ENCODE data around the gene RTCA. TPM values are rescaled to one million over a fixed set of nuclear protein-coding genes. Genes with fewer than 3 reads are reported as not detected.

RTCA gene
- total RNA-seq, 1 experiment from 2014 or later, result 26.5 TPM

- Histone ChIP-seq H3K9me3 (ENCODE audit: control insufficient read depth in 1 of 2, insufficient read depth in 1 of 2, low read depth in 1 of 2, low read length in 2 of 2) (no peaks in the 10 kb centered on the region), H3K27ac (ENCODE audit: low read depth, low read length) (no peak overlapping the region), H3K27me3 (ENCODE audit: insufficient read depth, low read length) (no peaks in the 10 kb centered on the region), H3K9ac (ENCODE audit: low read length) (no peak overlapping the region), H2AFZ (ENCODE audit: low read depth, low read length, poor library complexity, severe bottlenecking) (no peak overlapping the region), H3K36me3 (ENCODE audit: control insufficient read depth in 1 of 2, insufficient read depth in 2 of 2, low read length in 2 of 2) (peaks cover 9 to 24% of the 10 kb centered on the region in 2 experiments), H4K20me1 (ENCODE audit: insufficient read depth) (no peaks in the 10 kb centered on the region), H3K4me3 (replicated peaks in 1 of 2; ENCODE audit: low read depth in 1 of 2, low read length in 2 of 2) (no peak overlapping the region), H3K4me1 (ENCODE audit: control insufficient read depth in 1 of 2, insufficient read depth in 2 of 2, low read length in 2 of 2) (no peaks in the 10 kb centered on the region), H3K79me2 (ENCODE audit: insufficient read depth, low read length) (no peaks in the 10 kb centered on the region; the same call in 1 of the 2 replicates), H3K4me2 (ENCODE audit: low read length) (no peak overlapping the region), H3K9me2 (ENCODE audit: insufficient read depth) (no peaks in the 10 kb centered on the region)
- TF ChIP-seq EZH2 (IDR thresholded peaks at IDR 0.05) (no peak), EZH2phosphoT487 (IDR thresholded peaks at IDR 0.05; ENCODE audit: borderline replicate concordance) (no peak), SIN3A (IDR thresholded peaks at IDR 0.05; ENCODE audit: low read depth) (no peak), ZBTB33 (IDR thresholded peaks at IDR 0.05; ENCODE audit: extremely low read depth, insufficient replicate concordance, low read length) (no peak), ZNF274 (IDR thresholded peaks at IDR 0.05; ENCODE audit: low read depth, low read length) (no peak), JUND (IDR thresholded peaks at IDR 0.05) (no peak), ATF3 (IDR thresholded peaks at IDR 0.05) (no peak), TCF7L2 (IDR thresholded peaks at IDR 0.05; ENCODE audit: borderline replicate concordance, extremely low read depth, insufficient read depth, insufficient read length) (no peak), SP1 (IDR thresholded peaks at IDR 0.05; ENCODE audit: low read depth) (no peak), ELF1 (IDR thresholded peaks at IDR 0.05; ENCODE audit: borderline replicate concordance, low read depth) (no peak), CEBPB (IDR thresholded peaks at IDR 0.05; ENCODE audit: low read depth) (no peak)
- CTCF ChIA-PET, result no interaction called here
- DNase-seq (ENCODE audit: low read depth, low spot score) (no peak), ATAC-seq (no peak)
- POLR2A ChIA-PET, result no interaction called here
- intact Hi-C loops (cut with micrococcal nuclease), result no loop called here
- BruUV-seq (replicated peaks), result no TSS peak
- RAD21 ChIA-PET (ENCODE audit: low non-redundant PET in 1 of 2, low total read pairs in 2 of 2, uncharacterized antibody in 2 of 2, unreplicated experiment in 2 of 2), result no interaction called here
Observed at GRCh38 chr1:100290291-100290690, 24.3 kb downstream of the RTCA start.
